ENCODE results near the gene CHIC2.

GRCh38 chr4:54041100-54041499 lies 23.3 kb downstream of the CHIC2 start:
- TF ChIP-seq, protein P1, sequence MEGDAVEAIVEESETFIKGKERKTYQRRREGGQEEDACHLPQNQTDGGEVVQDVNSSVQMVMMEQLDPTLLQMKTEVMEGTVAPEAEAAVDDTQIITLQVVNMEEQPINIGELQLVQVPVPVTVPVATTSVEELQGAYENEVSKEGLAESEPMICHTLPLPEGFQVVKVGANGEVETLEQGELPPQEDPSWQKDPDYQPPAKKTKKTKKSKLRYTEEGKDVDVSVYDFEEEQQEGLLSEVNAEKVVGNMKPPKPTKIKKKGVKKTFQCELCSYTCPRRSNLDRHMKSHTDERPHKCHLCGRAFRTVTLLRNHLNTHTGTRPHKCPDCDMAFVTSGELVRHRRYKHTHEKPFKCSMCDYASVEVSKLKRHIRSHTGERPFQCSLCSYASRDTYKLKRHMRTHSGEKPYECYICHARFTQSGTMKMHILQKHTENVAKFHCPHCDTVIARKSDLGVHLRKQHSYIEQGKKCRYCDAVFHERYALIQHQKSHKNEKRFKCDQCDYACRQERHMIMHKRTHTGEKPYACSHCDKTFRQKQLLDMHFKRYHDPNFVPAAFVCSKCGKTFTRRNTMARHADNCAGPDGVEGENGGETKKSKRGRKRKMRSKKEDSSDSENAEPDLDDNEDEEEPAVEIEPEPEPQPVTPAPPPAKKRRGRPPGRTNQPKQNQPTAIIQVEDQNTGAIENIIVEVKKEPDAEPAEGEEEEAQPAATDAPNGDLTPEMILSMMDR (IDR thresholded peaks at IDR 0.05) = no peak
- no peak for TF ChIP-seq POLR2A (IDR thresholded peaks at IDR 0.05)
